Astrocyte (in vitro differentiated cells and primary cell): ENCODE measurements around the gene BCAS1.

Experiments
- EZH2 ChIP-seq: IDR thresholded peaks from 2 replicates; pipeline ENCODE4 v1.6.1; 2012; ENCODE audit warnings: mild to moderate bottlenecking, low read length, inconsistent platforms; ENCODE audit not compliant: insufficient read depth
- TF ChIP-seq, protein P1 (sequence below): IDR thresholded peaks from 2 replicates; pipeline ENCODE4 v1.5.1; 2011; ENCODE audit warnings: low read depth, mild to moderate bottlenecking, inconsistent platforms, low read length, moderate library complexity; ENCODE audit not compliant: insufficient read depth

DNA sequence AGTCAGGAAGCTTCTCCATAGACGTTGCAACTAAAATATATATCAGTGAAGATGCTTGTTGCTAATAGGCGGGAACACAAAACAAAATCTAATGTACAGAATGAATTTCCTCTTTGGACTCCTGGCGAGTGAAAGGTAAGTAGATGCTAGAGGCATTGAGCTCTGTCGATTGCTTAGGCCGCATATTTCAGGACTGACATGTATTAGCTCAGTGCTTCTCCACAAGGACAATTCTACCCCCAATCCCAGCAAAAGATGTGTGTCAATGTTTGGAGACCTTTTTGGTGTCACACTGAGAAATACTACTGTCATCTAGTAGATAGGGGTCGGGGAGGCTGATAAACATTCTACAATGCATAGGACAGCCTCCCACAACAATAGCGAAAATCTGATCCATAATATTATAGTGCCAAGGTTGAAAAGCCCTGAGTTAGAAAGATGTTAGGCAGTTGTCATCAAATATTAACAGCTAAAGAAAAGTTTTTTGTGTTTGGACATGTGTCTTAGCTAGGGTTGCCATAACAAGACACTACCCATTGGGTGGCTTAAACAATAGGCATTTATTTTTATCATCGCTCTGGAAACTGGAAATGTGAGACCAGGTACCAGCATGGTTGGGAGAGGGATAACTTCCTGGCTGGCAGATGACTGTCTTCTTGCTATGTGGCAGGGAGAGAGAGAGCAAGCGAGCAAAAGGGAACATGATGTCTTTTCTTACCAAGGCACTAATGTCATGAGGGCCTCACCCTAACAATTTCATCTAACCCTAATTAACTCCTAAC is 48.0 kb upstream of the BCAS1 start:
- TF ChIP-seq, protein P1, sequence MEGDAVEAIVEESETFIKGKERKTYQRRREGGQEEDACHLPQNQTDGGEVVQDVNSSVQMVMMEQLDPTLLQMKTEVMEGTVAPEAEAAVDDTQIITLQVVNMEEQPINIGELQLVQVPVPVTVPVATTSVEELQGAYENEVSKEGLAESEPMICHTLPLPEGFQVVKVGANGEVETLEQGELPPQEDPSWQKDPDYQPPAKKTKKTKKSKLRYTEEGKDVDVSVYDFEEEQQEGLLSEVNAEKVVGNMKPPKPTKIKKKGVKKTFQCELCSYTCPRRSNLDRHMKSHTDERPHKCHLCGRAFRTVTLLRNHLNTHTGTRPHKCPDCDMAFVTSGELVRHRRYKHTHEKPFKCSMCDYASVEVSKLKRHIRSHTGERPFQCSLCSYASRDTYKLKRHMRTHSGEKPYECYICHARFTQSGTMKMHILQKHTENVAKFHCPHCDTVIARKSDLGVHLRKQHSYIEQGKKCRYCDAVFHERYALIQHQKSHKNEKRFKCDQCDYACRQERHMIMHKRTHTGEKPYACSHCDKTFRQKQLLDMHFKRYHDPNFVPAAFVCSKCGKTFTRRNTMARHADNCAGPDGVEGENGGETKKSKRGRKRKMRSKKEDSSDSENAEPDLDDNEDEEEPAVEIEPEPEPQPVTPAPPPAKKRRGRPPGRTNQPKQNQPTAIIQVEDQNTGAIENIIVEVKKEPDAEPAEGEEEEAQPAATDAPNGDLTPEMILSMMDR, result no peak
- TF ChIP-seq EZH2, result no peak
